GM21723 (cell line): ENCODE data around the gene DPYSL4.

Experiments
- ATAC-seq: cut with Tn5 transposase; IDR thresholded peaks from one replicate; pipeline ENCODE4 v1.9.1; 2021; ENCODE audit warnings: mild to moderate bottlenecking, moderate library complexity; ENCODE audit not compliant: unreplicated experiment

The DPYSL4 gene

DNA sequence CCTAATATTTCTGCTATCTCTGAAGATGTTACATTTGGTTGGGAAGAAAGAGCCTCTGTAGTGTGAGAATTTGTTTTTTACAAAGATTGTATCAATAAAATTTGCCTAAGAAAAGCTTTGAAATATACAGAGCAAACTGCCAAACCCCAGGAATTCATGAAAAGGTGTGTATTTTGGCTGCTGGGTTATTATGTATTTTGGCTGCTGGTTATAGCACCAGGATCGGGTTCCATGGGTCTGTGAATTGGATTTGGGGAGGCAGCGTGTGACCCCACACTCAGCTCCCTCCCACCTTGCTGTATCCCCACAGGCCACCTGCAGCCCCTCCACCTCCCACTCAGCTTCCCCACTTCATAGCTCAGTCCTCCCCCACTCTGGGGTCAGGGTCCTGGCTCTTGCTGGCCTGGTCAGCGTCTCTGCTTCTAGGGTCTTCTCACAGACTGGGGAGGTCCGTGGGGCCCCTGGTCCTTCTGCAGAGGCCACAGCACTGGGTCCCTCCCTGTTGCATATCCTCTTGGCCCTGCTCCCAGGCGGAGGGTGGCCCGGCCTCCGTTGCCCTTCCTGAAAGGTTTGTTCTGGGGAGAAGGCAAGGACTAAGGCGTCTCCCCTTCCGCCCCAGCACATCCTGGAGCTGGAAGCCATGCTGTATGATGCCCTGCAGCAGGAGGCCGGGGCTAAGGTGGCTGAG, 24.0 kb upstream of the DPYSL4 start:
- ATAC-seq: no peak

DNA sequence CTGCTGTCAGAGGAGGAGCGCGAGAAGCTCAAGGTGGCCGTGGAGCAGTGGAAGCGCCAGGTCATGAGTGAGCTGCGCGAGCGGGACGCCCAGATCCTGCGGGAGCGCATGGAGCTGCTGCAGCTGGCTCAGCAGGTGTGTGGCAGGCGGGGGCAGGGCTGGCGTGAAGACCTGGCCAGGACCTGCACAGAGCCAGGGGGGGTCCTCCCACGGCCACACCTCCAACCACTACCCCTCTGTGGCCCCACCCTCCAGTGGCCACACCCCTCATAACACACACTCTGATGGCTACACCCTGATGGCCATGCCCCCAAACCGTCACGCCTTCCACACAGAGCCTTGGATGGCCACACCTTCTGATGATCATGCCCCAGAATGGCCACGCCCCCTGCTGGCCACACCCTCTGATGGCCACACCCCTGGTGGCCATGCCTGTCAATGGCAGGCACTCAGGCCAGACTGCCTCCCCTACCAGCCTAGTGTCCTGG, 23.4 kb upstream of the DPYSL4 start:
- no peak for ATAC-seq

- no peak for ATAC-seq
Measured at GRCh38 chr10:132163826-132164515, 22.8 kb upstream of the DPYSL4 start.

DNA sequence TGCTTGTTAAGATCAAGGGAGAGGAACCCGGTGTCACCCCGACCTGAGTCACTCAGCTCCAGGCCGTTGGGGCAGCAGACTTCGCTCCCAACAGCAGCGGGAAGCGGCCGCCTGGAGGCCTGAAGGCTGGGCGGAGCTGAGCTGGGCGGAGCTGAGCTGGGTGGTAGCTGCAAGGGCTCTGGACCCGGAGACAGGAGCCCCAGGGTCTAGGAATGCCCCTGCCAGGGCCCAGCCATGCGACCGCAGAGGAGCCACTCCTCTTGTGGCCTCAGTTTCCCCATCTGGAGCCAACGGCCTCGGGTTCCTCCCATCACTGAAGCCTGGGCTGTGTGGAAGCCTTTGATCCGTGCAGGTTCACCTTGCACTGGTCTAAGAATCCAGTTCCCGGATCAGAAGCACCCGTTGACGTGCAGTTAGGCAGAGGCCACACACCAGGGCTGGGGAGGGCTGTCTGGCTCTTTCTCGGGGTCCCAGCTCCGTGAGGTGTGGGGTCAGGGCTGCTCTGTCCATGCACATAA, 21.9 kb upstream of the DPYSL4 start:
- ATAC-seq: no peak

DNA sequence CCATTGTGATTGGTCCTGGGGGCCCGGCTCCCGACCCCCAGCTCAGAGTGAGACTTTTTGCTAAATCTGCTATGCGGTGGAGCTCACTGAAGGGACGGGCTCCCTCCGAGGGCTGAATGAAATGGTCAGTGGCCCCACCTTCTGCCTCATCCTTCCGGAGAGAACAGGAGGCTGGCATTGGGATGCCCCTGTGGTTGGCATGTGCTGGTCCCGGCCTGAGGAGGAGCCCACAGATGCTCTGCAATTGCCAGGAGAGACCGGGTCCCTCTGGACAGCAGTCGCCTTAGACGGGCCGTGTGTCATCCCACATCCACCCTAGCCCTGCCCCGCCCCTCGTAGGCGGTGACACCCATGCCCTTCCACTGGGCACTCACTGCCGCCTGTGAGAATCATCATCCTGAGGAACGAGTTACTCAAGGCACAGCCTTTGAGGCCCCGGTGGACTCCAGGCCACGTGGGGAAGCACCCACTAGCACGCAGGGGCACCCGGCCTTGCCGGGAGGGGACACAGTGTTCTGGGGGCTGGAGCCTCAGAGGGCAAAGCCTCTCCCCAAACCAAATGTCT, 21.2 kb upstream of the DPYSL4 start:
- ATAC-seq: no peak

DNA sequence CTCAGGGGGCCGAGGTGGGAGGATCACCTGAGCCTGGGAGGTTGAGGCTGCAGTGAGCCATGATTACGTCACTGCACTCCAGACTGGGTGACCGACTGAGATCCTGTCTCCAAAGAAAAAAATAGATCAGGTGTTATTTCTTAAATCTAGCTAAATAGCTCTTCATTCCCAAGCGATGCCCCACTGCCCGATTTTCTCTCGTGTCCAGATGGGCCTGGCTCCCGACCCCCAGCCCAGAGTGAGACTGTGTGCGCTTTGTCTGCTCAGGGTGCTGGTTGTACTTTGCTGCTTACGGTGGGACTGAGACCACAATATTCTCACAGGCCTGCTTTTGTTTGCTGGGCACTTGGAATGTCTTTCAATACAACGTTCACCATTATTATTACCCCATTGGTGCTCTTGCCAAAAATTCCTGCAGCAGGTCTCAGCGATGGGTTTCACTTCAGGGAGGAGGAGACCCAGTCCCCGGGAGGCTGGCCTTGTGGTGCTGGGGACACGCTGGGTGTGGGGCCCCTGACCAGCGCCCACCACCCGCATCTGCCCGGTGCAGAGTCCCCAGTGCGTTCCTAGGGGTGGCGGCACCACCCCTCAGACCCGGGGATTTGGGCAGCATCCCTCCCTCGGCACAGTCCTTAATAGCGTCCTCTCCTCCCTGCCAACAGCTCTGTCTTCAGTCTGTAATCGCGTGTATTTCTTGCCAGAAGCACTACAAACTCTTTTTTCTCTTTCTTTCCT, 20.4 kb upstream of the DPYSL4 start:
- no peak for ATAC-seq

DNA sequence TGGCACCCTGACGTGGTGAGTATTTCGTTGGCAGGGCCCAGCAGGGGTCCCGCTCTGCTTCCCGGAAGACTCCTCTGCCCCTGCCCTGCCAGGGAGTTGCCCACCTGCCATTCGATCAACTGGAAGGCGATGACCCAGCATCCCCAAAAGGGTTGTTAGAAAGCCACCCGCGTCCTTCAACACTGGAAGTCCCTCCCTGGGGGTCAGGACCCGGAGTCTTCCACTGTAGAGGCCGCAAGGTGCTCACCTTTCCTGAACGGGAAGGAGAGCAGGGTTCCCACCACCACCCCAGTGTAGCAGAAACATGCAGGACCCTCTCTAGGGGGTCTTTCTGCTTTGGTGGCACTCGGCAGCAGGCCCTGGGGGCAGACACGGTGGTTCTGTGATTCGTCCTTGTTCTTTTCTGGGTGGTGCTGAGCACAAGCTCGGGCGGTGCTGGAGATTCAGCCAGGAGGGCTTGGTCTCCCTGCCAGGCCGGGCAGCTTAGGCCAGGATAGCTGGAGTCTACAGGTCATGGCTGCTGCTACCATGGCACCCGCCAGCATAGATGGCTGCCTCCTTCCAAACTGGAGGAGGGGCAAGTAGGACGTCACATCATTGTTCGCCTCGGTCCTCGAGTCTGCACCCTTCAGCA, 19.6 kb upstream of the DPYSL4 start:
- no peak for ATAC-seq

GRCh38 chr10:132167976-132168375, 18.8 kb upstream of the DPYSL4 start:
- ATAC-seq: no peak

DNA sequence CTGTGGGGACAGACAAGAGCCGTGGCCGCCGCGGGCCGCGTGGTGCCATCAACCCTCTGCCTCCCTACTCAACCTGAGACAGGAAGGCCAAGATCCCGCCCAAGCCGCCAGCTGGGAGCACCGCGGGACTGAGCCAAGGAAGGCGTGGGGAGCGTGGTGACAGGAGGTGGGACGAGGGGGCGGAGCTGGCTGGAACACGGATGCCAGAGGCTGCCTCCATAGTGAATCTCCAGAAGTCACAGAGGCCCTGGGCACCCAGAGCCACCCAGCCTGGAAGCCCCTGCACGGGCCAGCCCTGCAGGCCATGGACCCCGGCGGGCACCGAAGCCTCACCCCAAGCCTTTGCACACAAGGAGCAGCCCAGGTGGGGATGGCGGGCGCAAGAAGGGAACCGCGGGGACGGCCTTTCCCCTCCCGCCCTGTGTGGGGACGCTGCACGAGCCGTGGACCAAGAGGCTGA, 18.1 kb upstream of the DPYSL4 start:
- ATAC-seq: no peak

DNA sequence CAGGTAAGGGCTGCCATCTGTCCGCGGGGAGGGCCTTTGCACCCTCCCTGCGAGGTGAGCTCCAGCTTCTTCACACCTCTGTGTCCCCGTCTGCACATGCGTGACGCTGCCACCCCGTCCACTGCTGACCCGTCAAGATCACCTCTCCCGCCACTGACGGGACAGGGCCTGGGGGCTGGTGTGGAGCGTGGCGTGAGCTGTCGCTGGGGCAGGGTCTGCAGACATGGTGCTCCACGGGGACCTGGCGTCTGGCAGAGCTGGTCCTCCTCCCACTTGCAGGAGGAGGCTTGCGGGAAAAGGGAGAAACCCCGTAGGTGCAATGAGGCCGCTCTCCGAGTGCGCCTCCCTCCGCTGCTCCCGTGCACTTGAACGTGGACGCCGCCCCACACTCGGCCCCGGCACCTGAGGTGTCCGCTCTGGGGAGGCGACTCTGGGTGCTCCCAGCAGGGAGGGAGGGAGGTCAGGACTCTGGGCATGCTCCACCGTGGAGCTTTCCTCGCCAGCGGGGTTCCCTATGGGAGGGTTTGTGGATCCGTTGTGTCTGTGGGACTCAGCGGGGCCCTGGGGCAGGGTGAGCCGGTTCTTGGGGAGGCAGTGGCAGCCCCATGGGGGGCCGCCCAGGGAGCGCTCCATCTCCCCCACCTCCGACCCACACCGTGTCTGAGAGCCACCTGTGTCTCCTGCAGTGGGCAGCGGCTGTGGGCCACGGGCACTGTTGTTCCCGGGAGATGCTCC, 17.6 kb upstream of the DPYSL4 start:
- no peak for ATAC-seq

- ATAC-seq: no peak
Measured at GRCh38 chr10:132169766-132170560, 16.8 kb upstream of the DPYSL4 start.

DNA sequence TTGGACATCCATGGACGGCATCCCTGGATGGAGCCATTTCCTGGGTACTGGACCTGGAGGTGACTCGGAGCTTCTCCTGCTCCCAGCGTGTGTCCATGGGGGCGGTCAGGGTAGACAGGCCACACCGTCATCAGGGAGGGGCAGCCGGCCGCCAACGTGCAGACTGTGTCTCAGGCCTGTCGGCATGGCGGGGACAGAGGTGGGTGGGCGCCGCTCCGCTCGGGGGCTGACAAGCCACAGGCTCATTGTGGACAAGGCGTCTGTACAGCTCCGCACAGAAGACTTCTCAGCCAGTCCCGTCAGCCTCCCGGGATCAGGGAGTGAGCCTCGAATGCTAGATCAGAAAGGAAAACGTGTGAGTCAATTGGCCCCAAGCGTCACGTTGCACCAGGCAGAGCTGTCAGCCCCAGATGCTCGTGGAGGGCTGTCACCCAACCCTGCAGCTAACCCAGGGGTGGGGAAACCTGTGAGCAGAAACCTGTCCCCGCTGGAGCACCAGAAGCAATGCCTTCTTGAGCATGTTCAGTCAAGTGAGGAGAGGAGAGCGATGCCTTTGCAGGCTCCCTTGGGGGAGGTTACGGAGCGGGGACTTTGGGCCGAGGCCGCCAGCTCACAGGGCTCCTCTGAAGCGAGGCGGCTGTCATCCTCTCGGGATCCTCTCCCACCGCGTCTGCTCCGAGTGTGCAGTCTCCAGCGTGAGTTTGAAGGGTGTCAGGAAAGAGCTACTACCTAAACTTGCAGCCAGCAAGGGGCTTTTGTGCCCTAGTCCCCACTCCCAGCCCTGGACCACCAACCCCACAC, 16.0 kb upstream of the DPYSL4 start:
- ATAC-seq: no peak

GRCh38 chr10:132172091-132173066, 14.4 kb upstream of the DPYSL4 start:
- no peak for ATAC-seq

DNA sequence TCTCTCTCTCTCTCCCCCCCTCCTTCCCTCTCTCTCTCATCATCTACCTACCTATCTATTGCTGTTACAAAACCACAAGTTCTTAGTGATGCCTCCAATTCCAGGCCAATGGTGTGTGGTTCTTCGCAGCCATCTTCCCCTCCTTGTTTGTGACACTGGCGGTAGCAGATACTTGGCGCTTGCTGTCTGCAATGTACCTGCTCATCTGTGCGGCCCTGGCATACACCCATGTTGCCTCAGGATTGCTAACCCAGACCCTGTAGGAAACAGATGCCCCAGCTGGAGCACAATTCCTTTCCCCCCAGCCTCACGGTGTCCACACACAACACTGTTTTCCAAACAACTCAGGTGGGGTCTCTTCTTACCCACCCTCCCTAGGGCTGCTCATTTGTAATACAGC, 13.6 kb upstream of the DPYSL4 start:
- no peak for ATAC-seq

DNA sequence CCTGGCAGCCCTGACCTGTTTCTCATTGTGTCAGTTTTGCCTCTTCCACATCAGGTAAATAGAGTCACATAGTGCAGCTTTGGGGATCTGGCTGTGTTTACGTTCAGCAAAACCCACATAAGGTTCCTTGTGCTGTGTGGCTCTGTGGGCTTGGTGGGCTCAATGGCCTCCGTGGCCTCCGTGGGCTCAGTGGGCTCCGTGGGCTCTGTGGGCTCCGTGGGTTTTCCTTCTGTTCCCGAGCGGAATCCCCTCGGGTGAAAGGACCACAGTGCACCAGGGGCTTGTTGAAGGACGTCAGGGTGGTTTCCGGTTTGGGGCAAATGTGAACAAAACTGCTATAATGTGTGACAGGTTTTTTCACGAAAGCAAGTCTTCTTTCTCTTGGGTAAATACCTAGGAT, 12.5 kb upstream of the DPYSL4 start:
- no peak for ATAC-seq

DNA sequence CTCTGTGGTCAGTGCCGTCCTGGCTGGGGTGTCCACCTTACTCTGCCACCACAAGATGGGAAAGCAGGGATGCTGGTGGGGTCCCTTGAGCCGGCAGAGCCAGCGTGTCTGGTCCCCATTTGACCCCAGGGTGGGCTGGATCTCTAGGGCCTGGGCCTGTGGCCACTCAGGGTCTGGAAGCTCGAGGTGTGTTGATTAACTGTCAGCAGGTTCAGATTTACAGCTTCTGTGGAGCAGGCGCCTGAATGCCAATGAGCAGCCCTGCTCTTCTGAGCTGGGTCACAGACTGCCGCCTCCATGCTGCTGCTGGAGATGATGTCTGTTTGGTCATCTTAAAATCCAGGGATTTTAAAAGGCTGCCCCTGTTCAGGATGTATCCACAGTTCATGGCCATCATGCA, 11.3 kb upstream of the DPYSL4 start:
- ATAC-seq: no peak

DNA sequence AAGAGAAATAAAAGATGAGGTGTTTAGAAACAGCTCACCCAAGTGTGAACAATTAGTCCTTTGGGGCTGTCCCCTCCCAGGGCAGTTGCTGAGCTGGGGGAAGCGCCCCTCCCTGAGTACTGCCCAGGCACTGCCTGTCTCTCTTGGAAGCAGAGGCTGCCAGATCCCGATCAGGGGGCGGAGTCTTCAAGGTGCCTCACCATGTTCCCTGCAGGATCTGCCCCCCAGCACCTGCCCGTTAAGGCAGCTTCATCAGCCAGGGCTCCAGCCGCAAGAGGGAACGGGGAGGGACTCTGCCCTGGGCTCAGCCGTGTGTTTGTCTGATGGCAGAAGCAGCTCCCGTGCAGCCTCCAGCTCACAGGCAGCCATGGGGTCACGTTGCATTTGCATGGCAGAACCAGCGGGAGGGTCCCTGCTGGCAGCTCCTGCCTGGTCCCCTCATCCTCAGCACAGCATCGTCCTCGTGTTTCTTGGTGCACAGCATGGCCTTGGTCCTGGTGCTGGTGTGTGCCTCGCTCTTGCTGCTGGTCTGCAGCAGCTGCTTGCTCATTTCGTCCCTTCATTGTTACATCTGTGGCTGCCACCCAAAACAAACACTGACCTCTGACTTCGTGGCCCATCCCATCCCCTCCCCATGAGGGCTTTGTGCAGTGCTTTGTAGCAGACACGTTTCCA, 10.7 kb upstream of the DPYSL4 start:
- no peak for ATAC-seq
